Activated CD8-positive, alpha-beta memory T cell treated with anti-CD3 and anti-CD28 coated beads, Interleukin-2, amount 50 U/mL, for 48 hours (primary cell): ENCODE data around the gene GMCL2.
A peak's percentile ranks its signal among the peaks of the same experiment; 100 is the strongest.

Source experiments
- DNase-seq: peaks from one replicate; pipeline ENCODE4 v3.0.0-alpha.2; 2020

The GMCL2 gene

DNA sequence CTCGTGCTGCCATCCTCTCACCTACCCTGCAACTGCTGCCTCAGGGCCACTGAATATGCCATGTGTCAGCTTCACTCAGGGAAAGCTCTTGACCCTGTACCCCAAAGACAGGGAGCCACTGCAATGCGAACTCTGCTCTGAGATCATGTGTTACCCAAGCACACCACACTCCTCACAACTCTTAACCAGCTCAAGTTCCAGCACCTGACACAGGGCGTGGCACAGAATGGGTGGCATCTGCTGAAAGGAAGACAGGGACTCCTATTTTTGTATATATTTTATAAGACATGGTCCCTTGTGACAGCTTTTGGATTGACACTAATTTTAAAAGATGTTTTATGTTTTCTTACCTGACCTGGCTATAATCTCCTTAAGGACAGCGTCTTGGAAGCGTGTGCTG, 34.7 kb upstream of the GMCL2 start:
- DNase-seq = no peak

- DNase-seq = no peak
These were observed 34.1 kb upstream of the GMCL2 start for GRCh38 chr5:178221282-178221681.

DNA sequence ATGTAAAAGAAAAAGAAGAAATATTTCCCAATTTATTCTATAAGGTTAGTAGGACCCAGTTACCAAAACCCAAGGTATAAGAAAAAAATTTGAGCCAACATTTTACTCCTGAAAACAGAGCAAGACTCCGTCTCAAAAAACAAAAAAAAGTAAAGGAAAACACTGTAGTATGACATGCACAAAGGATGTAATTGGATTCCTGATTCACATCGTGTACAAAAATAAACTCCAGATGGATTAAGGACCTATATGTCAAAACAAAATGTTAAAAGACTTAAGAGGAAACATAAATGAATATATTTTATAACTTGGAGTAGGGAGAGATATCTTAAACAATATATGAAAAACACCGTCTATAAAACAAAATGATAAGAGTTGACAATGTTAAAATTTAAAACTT, 31.7 kb upstream of the GMCL2 start:
- DNase-seq = no peak

- no peak for DNase-seq
These were observed 31.1 kb upstream of the GMCL2 start for GRCh38 chr5:178218237-178218776.

DNA sequence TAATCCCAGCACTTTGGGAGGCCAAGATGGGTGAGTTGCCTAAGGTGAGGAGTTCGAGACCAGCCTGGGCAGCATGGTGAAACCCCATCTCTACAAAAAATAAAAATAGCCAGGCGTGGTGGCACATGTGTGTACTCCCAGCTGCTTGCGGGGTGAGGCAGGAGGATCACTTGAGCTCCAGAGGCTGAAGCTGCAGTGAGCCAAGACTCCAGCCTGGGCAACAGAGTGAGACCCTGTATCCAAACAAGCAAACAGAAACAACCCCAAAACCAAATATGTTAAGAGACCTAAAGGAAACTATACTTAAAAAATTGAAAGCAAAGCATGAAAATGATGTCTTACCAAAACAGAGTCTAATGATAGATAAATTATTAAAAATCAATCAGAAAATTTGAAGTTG, 29.6 kb upstream of the GMCL2 start:
- no peak for DNase-seq

DNA sequence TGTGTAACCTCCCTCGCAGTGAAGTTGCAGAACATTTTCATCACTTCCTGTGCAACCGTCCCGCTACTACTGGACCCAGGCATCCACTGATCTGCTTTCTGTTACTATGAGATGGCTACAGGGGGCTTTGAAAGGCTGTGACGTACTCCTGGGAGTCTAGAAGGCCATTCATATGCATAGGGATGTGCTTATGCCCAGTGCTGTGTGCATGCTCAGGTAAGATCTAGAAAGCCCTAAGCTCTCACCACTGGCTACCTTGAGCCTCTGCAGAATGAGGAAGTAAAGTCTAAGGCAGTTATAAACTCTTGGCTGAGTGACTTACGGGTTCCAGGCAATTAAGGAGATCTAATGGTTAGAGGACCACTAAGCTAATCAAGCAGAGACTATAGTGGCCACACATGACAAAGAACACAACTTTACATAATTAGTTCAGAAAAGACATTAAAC, 28.9 kb upstream of the GMCL2 start:
- no peak for DNase-seq

DNA sequence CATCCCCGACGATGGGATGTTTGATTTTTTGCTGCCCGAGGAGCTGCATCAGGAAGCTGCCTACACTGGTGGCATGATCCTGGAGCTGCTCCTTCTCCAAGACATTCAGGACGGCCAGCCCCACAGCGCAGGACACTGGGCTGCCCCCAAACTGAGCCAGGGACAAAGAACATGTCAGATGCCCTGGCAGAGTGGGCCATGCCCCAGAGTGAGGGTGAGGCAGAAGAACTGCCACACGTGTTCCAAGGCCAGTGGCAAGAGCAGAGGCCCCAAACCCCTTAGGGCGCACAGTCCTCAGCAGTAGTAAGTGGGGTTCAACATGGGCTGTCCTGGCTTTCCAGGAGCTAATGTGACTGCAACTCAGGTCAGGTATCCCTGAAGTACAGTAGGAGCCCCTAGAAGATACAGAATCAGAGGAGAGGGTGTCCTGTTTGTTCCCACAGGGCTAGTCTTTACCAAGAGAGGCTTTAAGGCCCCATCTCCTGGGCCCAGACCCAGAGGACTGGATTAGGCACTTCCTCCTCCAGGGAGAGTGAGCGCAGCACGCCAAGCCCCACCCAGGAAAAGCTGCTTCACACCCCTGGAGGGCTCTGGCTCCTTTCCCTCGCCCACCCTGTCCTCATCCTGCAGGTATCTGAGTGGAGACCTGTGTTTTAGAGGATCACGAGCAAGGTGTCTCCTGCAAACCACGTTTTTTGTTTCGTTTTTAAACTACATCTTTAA, 28.3 kb upstream of the GMCL2 start:
- peak; percentile 61 for DNase-seq

DNA sequence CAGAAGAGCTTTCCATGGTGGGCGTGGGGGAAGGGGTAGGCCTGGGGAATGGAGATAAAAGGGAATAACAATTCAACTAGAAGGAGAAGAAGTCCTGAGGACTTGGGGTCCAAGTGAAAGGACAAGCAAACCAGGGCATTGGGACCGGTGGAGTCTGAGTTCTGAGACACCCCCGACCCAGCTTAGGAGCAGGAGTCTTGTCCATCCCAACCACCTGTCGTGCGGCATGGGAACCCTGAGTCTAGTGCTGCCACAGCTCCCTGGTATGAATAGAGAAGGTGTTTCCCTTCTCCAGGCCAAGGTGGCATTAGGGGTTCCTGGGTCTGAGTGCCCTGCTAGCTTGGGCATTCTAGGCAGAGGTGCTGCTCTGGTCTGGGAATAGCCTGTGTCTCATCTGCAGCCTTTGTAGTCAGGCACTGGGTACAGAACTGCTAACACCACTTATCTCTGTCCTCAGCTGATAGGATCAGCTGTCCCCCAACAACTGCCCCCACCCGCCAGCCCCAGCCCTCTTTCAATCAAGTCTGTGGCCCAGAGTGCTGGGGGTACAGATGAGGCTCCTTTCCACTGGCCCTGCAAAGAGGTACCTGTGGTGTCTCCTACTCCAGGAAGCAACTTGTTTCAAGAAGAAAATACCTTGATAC, 27.1 kb upstream of the GMCL2 start:
- DNase-seq = peak; percentile 60

DNA sequence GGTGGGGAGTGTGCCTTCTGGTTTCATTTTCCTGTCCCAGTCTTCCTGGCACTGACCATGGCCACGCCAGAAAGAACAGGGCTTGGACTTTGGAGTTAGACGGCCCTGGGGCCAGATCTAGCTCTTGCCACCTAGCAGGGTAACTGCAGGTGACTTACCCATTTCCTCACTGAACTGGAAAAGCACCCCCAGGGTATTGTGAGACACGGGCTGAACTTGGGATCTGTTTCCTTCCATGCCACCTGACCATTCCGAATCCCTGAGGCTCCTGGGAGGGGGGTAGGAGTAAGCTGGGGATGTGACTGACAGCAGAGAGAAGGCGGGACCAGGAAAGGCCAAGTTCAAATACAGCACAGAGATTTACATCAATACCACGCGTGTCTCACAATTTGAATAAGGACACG, 26.6 kb upstream of the GMCL2 start:
- DNase-seq = no peak

DNA sequence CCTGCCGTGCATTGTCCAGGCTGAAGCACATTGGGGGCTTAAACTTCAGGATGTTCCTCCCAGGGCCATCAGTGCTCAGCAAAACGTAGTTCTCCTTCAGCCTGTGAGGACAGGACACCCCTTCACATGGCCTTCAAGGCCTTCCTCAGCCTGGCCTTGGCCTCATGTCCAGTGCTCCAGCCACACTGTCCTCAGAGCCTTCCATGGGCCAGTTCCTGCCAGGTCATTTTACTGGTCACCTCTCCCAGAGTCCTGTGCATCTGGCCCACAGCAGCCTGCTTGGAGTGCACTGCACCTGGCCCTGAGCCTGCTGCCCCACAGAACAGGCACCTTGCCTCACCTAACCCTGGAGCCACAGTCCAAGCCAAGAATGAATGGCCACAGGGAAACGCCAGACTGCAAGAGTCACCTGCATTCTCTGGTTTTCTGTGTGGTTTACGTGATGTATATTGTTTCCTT, 25.9 kb upstream of the GMCL2 start:
- peak; percentile 68 for DNase-seq

GRCh38 chr5:178212241-178213002, 25.3 kb upstream of the GMCL2 start:
- no peak for DNase-seq

DNA sequence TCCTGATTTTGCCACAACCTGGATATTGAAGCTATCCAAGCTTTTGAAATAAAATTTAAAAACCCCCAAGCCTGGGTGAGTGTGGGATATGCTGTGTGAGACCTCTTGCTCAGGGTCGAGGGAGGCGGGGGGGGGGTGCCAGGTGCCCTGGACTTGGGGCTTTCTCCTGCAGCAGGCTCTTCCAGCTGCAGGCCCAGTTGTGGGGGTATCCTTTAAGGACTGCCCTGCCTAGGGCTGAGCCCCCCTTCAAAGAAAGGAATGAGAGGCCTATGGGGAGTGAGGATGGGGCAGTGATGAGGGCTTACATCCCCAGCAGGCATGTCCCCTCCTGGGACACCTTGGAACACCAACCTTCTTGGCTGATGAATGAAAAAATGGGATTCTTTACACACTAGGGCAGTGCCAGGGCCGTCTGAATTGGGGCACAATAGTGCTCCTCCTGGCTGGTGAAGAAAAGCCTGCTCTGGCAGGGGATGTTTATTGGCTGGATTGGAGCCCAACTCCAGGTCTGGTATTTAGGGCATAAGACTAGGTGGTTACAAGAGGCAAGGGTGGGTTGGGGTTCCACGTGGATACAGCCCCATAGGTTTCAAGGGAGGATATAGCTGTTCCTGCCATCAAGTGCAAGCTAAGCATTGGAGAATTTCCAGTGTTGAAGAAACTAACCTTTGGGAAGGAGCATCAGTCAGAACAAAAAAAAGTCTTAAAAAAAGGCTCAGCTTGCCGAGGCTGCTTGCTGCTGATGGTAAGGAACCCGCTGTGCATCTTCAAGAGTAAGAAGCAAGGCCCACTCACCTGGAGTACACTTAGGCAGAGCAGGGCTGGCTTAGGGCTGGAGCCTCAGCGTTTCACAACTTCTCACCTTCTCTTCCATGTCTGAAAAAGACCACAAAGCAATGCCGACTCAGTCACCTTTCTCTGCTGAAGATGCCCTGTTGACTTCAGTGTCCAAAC, 24.2 kb upstream of the GMCL2 start:
- DNase-seq = peak; percentile 60

DNA sequence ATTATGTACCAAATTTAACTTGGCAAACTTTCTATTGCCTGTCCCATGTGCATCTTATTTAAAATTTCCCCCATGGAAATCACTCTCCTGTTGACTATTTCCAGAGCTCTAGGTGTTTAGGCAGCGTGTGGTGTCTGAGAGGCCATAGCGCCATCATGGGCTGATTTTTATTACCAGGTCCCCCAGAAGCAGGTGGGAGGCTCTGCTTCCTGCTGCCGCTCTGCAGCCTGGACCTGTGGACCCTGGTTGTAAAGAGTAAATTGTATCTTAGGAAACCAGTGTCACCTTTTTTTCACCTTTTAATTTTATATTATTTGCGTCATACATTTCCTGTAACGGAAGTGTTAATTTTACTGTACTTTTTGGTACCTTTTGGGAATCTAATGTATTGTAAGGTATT, 23.5 kb upstream of the GMCL2 start:
- DNase-seq = no peak

DNA sequence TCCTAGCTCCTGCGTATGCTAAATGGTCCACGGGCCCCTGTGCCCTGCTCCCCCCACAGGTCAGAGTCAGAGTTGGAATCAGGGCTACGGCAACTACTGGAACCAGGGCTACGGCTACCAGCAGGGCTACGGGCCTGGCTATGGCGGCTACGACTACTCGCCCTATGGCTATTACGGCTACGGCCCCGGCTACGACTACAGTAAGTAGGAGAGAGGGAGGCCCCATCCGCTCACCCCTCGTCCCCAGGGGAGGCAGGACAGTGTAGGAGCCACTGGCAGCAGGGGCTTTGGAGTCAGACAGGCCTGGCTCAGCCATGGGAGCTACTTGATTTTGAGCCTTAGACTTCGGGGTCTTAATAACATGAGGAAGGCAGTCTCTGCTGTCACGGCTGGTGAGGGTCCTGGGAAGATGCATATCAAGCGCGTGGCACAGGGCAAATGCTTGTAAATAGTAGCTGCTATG, 22.9 kb upstream of the GMCL2 start:
- no peak for DNase-seq

GRCh38 chr5:178209334-178210072, 22.3 kb upstream of the GMCL2 start:
- no peak for DNase-seq

- DNase-seq = no peak
These were observed 21.5 kb upstream of the GMCL2 start for GRCh38 chr5:178208540-178209227.

- DNase-seq = no peak
These were observed 20.7 kb upstream of the GMCL2 start for GRCh38 chr5:178207917-178208280.

- DNase-seq = peak; percentile 48
These were observed 20.2 kb upstream of the GMCL2 start for GRCh38 chr5:178207183-178207916.

DNA sequence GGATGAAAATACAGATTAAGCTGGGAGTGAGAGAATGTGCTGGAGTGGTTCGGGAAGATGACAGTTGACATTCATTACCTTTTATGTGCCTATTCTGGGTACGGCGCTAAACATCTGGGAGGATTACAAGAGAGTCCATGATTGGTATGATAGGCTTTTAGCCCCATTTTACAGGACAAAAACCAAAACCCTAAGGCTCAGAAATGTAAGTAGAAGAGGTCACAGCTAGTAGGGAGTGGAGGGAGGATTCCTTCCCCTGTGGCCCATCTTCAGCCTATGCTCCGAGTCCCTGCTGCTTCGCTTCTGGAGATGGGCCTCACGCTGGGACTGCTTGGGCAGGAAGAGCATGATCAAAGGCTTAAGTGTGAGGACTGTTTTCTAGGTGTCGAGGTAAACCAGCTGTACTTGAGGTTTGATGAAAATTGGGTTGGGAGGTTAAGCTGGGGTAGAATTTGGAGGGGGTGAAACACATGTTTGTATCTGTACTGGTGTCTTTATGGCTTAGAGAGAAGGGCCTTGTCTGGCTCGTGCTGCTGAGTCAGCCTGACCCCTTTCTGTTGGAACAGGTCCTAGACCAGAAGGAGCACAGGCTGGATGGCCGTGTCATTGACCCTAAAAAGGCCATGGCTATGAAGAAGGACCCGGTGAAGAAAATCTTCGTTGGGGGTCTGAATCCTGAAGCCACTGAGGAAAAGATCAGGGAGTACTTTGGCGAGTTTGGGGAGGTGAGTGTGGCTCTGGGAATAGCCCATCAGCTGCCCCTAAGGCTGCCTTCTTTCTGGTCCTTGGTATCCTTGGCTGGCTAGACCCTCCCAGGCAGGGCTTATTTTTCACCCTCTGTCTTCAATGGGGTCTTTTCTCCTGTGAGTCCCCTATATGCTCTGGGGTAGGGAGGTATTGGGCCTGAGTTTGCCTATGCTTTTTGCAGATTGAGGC, 19.3 kb upstream of the GMCL2 start:
- no peak for DNase-seq
